Measurements from ENCODE around the gene CYTH2. TPM values are rescaled to one million over a fixed set of nuclear protein-coding genes. Genes with fewer than 3 reads are reported as not detected.
A peak's percentile ranks its signal among the peaks of the same experiment; 100 is the strongest.

The CYTH2 gene
- total and polyA plus RNA-seq, 9 of the 15 experiments (the other 6 are each of a cell fraction or from before 2014, with no cell fraction given) = 1.8 to 45.2 (median 23.8) TPM

DNA sequence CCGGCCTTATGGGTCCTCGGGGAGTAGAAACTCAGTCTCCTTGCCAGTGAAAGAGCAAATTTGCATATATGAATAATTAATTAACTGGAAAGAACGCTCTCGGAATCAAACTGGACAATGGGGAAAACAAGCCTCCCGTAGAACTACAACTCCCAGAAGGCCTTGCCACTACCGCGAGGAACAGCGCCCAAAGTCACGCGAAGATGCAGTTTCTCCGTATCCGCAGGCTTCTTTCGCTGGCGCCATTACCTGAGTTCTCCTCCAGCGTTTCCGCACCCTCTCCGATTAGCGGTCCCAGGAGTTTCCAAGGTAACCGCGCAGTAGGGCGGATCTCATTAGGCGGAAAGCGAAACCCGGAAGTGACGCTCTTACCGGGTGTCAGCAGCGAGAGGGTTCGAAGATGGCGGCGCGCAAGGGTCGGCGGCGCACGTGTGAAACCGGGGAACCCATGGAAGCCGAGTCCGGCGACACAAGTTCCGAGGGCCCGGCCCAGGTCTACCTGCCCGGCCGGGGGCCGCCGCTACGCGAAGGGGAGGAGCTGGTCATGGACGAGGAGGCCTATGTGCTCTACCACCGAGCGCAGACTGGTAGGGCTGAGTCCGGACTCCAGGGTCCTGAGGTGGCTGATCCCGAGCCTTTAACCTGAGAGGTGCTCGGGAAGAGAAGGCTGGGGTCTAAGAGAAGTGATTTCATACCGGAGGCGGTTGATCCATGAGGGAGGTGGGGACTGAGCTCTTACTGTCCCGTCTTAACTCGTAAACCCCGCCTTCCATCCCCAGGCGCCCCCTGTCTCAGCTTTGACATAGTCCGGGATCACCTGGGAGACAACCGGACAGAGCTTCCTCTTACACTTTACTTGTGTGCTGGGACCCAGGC, 23.3 kb upstream of the CYTH2 start, which contains the start of gene GRWD1 (continued):
- TF ChIP-seq CTCF (IDR thresholded peaks at IDR 0.05 in 2 of 3, conservative IDR thresholded peaks at IDR 0.05 in 1 of 3; ENCODE audit: insufficient read depth in 2 of 3, low read depth in 1 of 3, low read length in 3 of 3) (0 out of 6 replicates have a peak, but pooled peaks of 1 of the 3 experiments have one; percentile 22), U2AF1 (optimal IDR thresholded peaks at IDR 0.05; ENCODE audit: low read depth, low read length) (no peak), SETDB1 (IDR thresholded peaks at IDR 0.05; ENCODE audit: low read length) (no peak), ATF2 (CRISPR knock-in tag; IDR thresholded peaks at IDR 0.05) (no peak), PTTG1 (tag; IDR thresholded peaks at IDR 0.05; ENCODE audit: low read depth) (no peak), SP2 (IDR thresholded peaks at IDR 0.05; ENCODE audit: extremely low read depth, low read depth, low read length, poor library complexity, severe bottlenecking) (no peak), MIER1 (IDR thresholded peaks at IDR 0.05; ENCODE audit: low read depth) (no peak), DEAF1 (CRISPR knock-in tag; IDR thresholded peaks at IDR 0.05) (peak; percentile 42; the same call in 1 of the 2 replicates), TCF3 (CRISPR knock-in tag; IDR thresholded peaks at IDR 0.05) (no peak), ZNF316 (IDR thresholded peaks at IDR 0.05) (no peak), SMARCB1 (IDR thresholded peaks at IDR 0.05; ENCODE audit: insufficient read length, low read depth) (peak; percentile 24), CBFB (CRISPR knock-in tag; IDR thresholded peaks at IDR 0.05) (peak; percentile 66; the same call in 1 of the 2 replicates), CCNT2 (IDR thresholded peaks at IDR 0.05; ENCODE audit: borderline replicate concordance, extremely low read depth, insufficient read length, low read depth, low read length) (peak; percentile 41), ELF4 (CRISPR knock-in tag; IDR thresholded peaks at IDR 0.05) (peak; percentile 77; the same call in 1 of the 2 replicates), GABPB2 (CRISPR knock-in tag; conservative IDR thresholded peaks at IDR 0.05) (no peak), NR3C1 (CRISPR knock-in tag; IDR thresholded peaks at IDR 0.05) (no peak)
- TF ChIP-seq, protein P1, sequence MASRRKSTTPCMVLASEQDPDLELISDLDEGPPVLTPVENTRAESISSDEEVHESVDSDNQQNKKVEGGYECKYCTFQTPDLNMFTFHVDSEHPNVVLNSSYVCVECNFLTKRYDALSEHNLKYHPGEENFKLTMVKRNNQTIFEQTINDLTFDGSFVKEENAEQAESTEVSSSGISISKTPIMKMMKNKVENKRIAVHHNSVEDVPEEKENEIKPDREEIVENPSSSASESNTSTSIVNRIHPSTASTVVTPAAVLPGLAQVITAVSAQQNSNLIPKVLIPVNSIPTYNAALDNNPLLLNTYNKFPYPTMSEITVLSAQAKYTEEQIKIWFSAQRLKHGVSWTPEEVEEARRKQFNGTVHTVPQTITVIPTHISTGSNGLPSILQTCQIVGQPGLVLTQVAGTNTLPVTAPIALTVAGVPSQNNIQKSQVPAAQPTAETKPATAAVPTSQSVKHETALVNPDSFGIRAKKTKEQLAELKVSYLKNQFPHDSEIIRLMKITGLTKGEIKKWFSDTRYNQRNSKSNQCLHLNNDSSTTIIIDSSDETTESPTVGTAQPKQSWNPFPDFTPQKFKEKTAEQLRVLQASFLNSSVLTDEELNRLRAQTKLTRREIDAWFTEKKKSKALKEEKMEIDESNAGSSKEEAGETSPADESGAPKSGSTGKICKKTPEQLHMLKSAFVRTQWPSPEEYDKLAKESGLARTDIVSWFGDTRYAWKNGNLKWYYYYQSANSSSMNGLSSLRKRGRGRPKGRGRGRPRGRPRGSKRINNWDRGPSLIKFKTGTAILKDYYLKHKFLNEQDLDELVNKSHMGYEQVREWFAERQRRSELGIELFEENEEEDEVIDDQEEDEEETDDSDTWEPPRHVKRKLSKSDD (conservative IDR thresholded peaks at IDR 0.05; ENCODE audit: low read length) = peak; percentile 18; the same call in 1 of the 2 replicates

Data from K562 (cell line).